Measurements from ENCODE around the gene ARSK. TPM values are rescaled to one million over a fixed set of nuclear protein-coding genes. Genes with fewer than 3 reads are reported as not detected.

The ARSK gene
- total and polyA plus RNA-seq, 12 donors = 2.4 to 6.3 (median 3.4) TPM

DNA sequence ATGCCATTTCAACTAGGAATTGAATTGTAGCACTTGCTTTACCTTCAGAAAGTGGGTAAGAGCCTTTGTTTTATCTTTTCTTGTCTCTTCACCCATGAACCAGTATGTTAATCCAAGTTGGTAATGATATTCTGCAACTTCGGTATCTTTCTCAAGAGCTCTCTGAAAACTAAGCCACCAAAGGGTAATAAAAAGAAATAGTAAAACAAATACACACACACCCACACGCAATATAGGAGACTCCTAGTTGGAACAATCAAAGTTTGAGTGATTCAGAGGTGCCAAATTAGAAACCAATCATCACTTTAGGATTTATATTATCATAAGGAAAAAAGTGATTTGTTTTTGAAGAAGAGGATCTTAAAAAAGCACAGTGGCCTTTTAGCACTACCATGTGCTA, 30.5 kb upstream of the ARSK start:
- Histone ChIP-seq H3K4me1 (no peaks in the 10 kb centered on the region), H3K36me3 (peaks cover 0 to 100% (median 59%) of the 10 kb centered on the region in 9 donors), H3K27me3 (no peaks in the 10 kb centered on the region), H3K9me3 (no peaks in the 10 kb centered on the region), H3K27ac (no peak overlapping the region), H3K4me3 (no peak overlapping the region)
- TF ChIP-seq, protein P1, sequence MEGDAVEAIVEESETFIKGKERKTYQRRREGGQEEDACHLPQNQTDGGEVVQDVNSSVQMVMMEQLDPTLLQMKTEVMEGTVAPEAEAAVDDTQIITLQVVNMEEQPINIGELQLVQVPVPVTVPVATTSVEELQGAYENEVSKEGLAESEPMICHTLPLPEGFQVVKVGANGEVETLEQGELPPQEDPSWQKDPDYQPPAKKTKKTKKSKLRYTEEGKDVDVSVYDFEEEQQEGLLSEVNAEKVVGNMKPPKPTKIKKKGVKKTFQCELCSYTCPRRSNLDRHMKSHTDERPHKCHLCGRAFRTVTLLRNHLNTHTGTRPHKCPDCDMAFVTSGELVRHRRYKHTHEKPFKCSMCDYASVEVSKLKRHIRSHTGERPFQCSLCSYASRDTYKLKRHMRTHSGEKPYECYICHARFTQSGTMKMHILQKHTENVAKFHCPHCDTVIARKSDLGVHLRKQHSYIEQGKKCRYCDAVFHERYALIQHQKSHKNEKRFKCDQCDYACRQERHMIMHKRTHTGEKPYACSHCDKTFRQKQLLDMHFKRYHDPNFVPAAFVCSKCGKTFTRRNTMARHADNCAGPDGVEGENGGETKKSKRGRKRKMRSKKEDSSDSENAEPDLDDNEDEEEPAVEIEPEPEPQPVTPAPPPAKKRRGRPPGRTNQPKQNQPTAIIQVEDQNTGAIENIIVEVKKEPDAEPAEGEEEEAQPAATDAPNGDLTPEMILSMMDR (IDR thresholded peaks at IDR 0.05) = no peak
- DNase-seq = no peak
- WGBS, 2 donors = 85 to 95% methylated on average over 2 of the region's 2 CpGs
- intact Hi-C loops (cut with DNase I) = no loop called here
- no peak for ATAC-seq

DNA sequence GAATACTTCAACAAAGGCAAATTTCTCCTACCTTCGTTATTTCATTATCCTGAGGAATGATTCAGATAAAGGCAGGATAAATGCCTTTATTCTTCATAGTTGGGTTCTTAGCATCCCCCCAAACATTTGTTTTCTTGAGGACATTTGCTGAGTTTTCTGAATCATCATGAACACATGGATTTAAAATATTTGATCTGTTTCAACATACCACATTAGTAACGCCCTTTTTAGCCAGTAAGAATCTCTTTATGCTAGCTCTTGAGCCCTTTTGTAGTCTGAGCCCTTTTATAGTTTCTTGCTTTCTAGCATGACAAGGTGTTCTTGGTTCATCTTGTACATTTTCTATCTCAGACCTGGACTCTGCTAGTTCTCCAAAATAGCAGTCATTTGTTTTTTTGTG, 28.0 kb upstream of the ARSK start:
- Histone ChIP-seq H3K27me3 (no peaks in the 10 kb centered on the region), H3K27ac (no peak overlapping the region), H3K9me3 (no peaks in the 10 kb centered on the region), H3K4me1 (peaks cover 0 to 7% (median 0%) of the 10 kb centered on the region in 9 donors), H3K36me3 (peaks cover 0 to 100% (median 58%) of the 10 kb centered on the region in 9 donors), H3K4me3 (no peak overlapping the region)
- WGBS, 2 donors = 95 to 96% methylated on average over 2 of the region's 2 CpGs
- DNase-seq (no peak), ATAC-seq (no peak)
- intact Hi-C loops (cut with DNase I) = no loop called here
- TF ChIP-seq, protein P1 (IDR thresholded peaks at IDR 0.05) = no peak

DNA sequence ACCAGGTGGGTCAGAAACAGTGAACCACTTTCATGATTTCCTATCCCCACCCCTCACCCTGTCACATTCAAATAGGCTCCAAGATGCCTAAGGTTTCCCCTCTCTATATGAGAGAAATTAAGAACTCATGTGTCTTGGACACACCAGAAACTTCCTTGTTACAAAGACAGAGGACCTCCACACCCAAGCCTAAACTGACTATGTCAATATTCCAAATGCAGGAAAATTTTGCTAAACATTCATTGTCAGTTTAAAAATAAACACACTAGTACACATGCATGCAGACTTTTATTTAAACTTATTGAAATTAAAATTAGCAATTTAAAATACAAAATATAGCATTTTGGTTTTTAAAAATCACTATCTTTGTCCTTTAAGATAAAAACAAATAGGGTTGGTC, 26.3 kb upstream of the ARSK start:
- no peaks in the 10 kb centered on the region for H3K27me3 ChIP-seq
- ATAC-seq (no peak), DNase-seq (no peak)
- H3K4me3 ChIP-seq = no peak overlapping the region
- peaks cover 0 to 100% (median 52%) of the 10 kb centered on the region in 9 donors for H3K36me3 ChIP-seq
- no peaks in the 10 kb centered on the region for H3K9me3 ChIP-seq
- peaks cover 0 to 7% (median 0%) of the 10 kb centered on the region in 9 donors for H3K4me1 ChIP-seq
- intact Hi-C loops (cut with DNase I) = no loop called here
- TF ChIP-seq, protein P1 (IDR thresholded peaks at IDR 0.05) = no peak
- no peak overlapping the region for H3K27ac ChIP-seq

DNA sequence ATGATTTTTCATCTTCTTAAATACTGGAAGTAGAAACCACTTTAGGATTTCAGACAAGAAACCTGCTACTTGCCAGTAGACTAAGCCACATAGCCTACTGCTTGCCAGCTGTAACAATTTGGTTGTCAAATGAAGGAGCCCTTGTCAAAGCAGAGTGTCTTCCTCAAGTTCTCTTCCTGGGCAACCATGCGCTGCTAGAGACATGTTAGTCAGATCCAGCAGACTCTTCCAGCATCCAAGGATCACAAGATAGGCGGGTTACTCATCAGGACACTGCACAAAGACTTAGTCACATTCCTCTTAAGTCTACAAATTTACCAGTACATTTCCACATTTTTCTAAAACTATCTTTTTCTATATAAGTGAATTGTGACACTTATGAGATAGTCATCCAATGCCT, 24.5 kb upstream of the ARSK start:
- H3K9me3 ChIP-seq = no peaks in the 10 kb centered on the region
- H3K27ac ChIP-seq = no peak overlapping the region
- intact Hi-C loops (cut with DNase I) = loop anchor here in 1 of 10 donors (5.0 kb wide), 1 partner anchor 43 kb away; no protein-coding TSS in a partner anchor
- WGBS, 2 donors = 94 to 95% methylated on average over 2 of the region's 2 CpGs
- H3K4me3 ChIP-seq = no peak overlapping the region
- peaks cover 0 to 14% (median 0%) of the 10 kb centered on the region in 9 donors for H3K4me1 ChIP-seq
- ATAC-seq (no peak), DNase-seq (no peak)
- peaks cover 0 to 99% (median 40%) of the 10 kb centered on the region in 9 donors for H3K36me3 ChIP-seq
- TF ChIP-seq, protein P1 (IDR thresholded peaks at IDR 0.05) = no peak
- H3K27me3 ChIP-seq = no peaks in the 10 kb centered on the region
